CD4-positive, CD25-positive, alpha-beta regulatory T cell (primary cell): Measurements from ENCODE around the gene INPP5K. TPM values are rescaled to one million over a fixed set of nuclear protein-coding genes. Genes with fewer than 3 reads are reported as not detected.
A peak's percentile ranks its signal among the peaks of the same experiment; 100 is the strongest.

Source experiments
- ATAC-seq, 2 donors: fragments of 150-1000 bp; cut with Tn5 transposase; one replicate each; pipeline ENCODE4 v1.10.0; 2021; ENCODE audit warnings: low read depth in 2 of 2, moderate number of reproducible peaks in 2 of 2, moderate library complexity in 1 of 2
- DNase-seq, 3 donors: peaks; one replicate each; pipeline versions ENCODE4 v3.0.0 to v3.0.0-alpha.2; 2012 to 2022; ENCODE audit warnings: mixed read lengths in 1 of 3
- H3K27ac ChIP-seq: one replicate; pipeline ENCODE4 v1.7.0; 2013; ENCODE audit warnings: mild to moderate bottlenecking, low read length; ENCODE audit not compliant: insufficient read depth, poor library complexity, severe bottlenecking
- H3K27me3 ChIP-seq: one replicate; pipeline ENCODE4 v1.7.0; 2013; ENCODE audit warnings: low read length; ENCODE audit not compliant: control insufficient read depth, insufficient read depth
- H3K36me3 ChIP-seq: one replicate; pipeline ENCODE4 v1.7.0; 2013; ENCODE audit warnings: mild to moderate bottlenecking, low read length, moderate library complexity; ENCODE audit not compliant: control insufficient read depth, insufficient read depth
- H3K4me1 ChIP-seq: 2 replicates; pipeline ENCODE4 v1.7.0; 2013; ENCODE audit warnings: mild to moderate bottlenecking, low read length; ENCODE audit not compliant: insufficient read depth, control insufficient read depth, poor library complexity, severe bottlenecking
- H3K4me3 ChIP-seq: one replicate; pipeline ENCODE4 v1.7.0; 2013; ENCODE audit warnings: low read depth, mild to moderate bottlenecking, low read length, moderate library complexity
- H3K9me3 ChIP-seq, 2 experiments: 1 replicate in 1 of 2; 2 replicates in 1 of 2; pipeline ENCODE4 v1.7.0; 2013; ENCODE audit warnings: low read length in 2 of 2, mild to moderate bottlenecking in 1 of 2, moderate library complexity in 1 of 2; ENCODE audit not compliant: control insufficient read depth in 2 of 2
- H3K27ac Mint-ChIP-seq, 3 donors: one replicate each; pipeline ENCODE4 v1.8.0; 2020 to 2022; ENCODE audit warnings: mild to moderate bottlenecking in 3 of 3, mixed read lengths in 3 of 3, moderate library complexity in 2 of 3
- H3K27me3 Mint-ChIP-seq: one replicate; pipeline ENCODE4 v1.8.0; 2022; ENCODE audit warnings: mild to moderate bottlenecking, mixed read lengths
- H3K36me3 Mint-ChIP-seq: one replicate; pipeline ENCODE4 v1.8.0; 2020; ENCODE audit warnings: mixed read lengths
- H3K4me1 Mint-ChIP-seq, 4 donors: one replicate each; pipeline ENCODE4 v1.8.0; 2020 to 2022; ENCODE audit warnings: mixed read lengths in 4 of 4, mild to moderate bottlenecking in 1 of 4
- H3K4me3 Mint-ChIP-seq, 4 donors: one replicate each; pipeline ENCODE4 v1.8.0; 2020 to 2022; ENCODE audit warnings: mild to moderate bottlenecking in 4 of 4, mixed read lengths in 4 of 4, moderate library complexity in 3 of 4
- H3K9me3 Mint-ChIP-seq, 7 donors: one replicate each; pipeline ENCODE4 v1.8.0; 2020 to 2022; ENCODE audit warnings: mixed read lengths in 7 of 7, mild to moderate bottlenecking in 3 of 7, moderate library complexity in 2 of 7
- polyA plus RNA-seq, 4 donors: library from polyadenylated mRNA; unstranded; fragments of 300-500 nt; fragmentation: Illumina TruSeq; gene quantifications; one replicate each; pipeline ENCODE4 v1.2.3, GENCODE V29; 2021
- total RNA-seq: library from RNA; stranded (reverse); gene quantifications from one replicate; pipeline ENCODE4 v1.2.3, GENCODE V29; 2022

The INPP5K gene
- total and polyA plus RNA-seq, 5 donors from 2014 or later, result 115 to 193 (median 126) TPM

- Mint-ChIP-seq H3K9me3 (no peaks in the 10 kb centered on the region), H3K4me1 (peaks cover 5 to 41% (median 16%) of the 10 kb centered on the region in 4 donors), H3K4me3 (peak within 1 kb of the TSS; percentile 70 to 92 (median 87)), H3K36me3 (peaks cover 4% of the 10 kb centered on the region), H3K27me3 (no peaks in the 10 kb centered on the region), H3K27ac (peak within 1 kb of the TSS; percentile 58 to 81 (median 77))
- Histone ChIP-seq H3K4me1 (peaks cover 37% of the 10 kb centered on the region), H3K9me3 (no peaks in the 10 kb centered on the region), H3K27ac (no peak within 1 kb of the TSS), H3K27me3 (no peaks in the 10 kb centered on the region), H3K4me3 (peak within 1 kb of the TSS; percentile 22), H3K36me3 (peaks cover 15% of the 10 kb centered on the region)
- ATAC-seq, result no peak
- DNase-seq, result no peak
Observed at GRCh38 chr17:1492249-1493206, 23.9 kb downstream of the INPP5K start, which contains the start of gene MYO1C. Gene MYO1C, minus strand, starts transcription at chr17:1492686. Its CDS starts 199 bp downstream, at chr17:1492487.

GRCh38 chr17:1491443-1492248 lies 24.8 kb downstream of the INPP5K start:
- Histone ChIP-seq H3K36me3 (peaks cover 7% of the 10 kb centered on the region), H3K27ac (peak overlapping the region; percentile 63), H3K27me3 (no peaks in the 10 kb centered on the region), H3K4me1 (peaks cover 46% of the 10 kb centered on the region), H3K4me3 (peak overlapping the region; percentile 22), H3K9me3 (no peaks in the 10 kb centered on the region)
- peak overlapping the region; percentile 58 to 81 (median 77) for H3K27ac Mint-ChIP-seq
- H3K4me1 Mint-ChIP-seq, result peaks cover 5 to 46% (median 16%) of the 10 kb centered on the region in 4 donors
- H3K4me3 Mint-ChIP-seq, result peak overlapping the region; percentile 70 to 92 (median 90)
- ATAC-seq (peak; percentile 32 to 41), DNase-seq (peak; percentile 33 to 53 (median 51))
- H3K9me3 Mint-ChIP-seq, result no peaks in the 10 kb centered on the region
- peaks cover 4% of the 10 kb centered on the region for H3K36me3 Mint-ChIP-seq
- H3K27me3 Mint-ChIP-seq, result no peaks in the 10 kb centered on the region

GRCh38 chr17:1490643-1491442 lies 25.6 kb downstream of the INPP5K start:
- Mint-ChIP-seq H3K36me3 (peaks cover 4% of the 10 kb centered on the region), H3K4me3 (peak overlapping the region; percentile 89 to 98 (median 92)), H3K27ac (peak overlapping the region; percentile 75 to 81 (median 78)), H3K27me3 (no peaks in the 10 kb centered on the region), H3K4me1 (peaks cover 5 to 48% (median 16%) of the 10 kb centered on the region in 4 donors), H3K9me3 (no peaks in the 10 kb centered on the region)
- Histone ChIP-seq H3K27ac (peak overlapping the region; percentile 63), H3K4me1 (peaks cover 54% of the 10 kb centered on the region), H3K4me3 (peak overlapping the region; percentile 59), H3K9me3 (no peaks in the 10 kb centered on the region), H3K36me3 (no peaks in the 10 kb centered on the region), H3K27me3 (no peaks in the 10 kb centered on the region)
- peak; percentile 59 to 63 for ATAC-seq
- DNase-seq, result peak; percentile 50 to 69 (median 60)

GRCh38 chr17:1488826-1489270 lies 27.6 kb downstream of the INPP5K start:
- no peak overlapping the region for H3K4me3 ChIP-seq
- H3K27ac ChIP-seq, result peak overlapping the region; percentile 83
- H3K4me1 ChIP-seq, result peaks cover 61% of the 10 kb centered on the region
- DNase-seq (no peak), ATAC-seq (no peak)
- no peaks in the 10 kb centered on the region for H3K36me3 ChIP-seq
- no peaks in the 10 kb centered on the region for H3K9me3 Mint-ChIP-seq
- peaks cover 5 to 59% (median 16%) of the 10 kb centered on the region in 4 donors for H3K4me1 Mint-ChIP-seq
- peak overlapping the region; percentile 88 to 98 (median 92) for H3K4me3 Mint-ChIP-seq
- H3K9me3 ChIP-seq, result no peaks in the 10 kb centered on the region
- peak overlapping the region in 2 of 3 donors; percentile 81 to 86 for H3K27ac Mint-ChIP-seq
- H3K36me3 Mint-ChIP-seq, result no peaks in the 10 kb centered on the region
- H3K27me3 ChIP-seq, result no peaks in the 10 kb centered on the region
- H3K27me3 Mint-ChIP-seq, result no peaks in the 10 kb centered on the region

GRCh38 chr17:1487939-1488825 lies 28.2 kb downstream of the INPP5K start:
- peak; percentile 61 to 78 (median 72) for DNase-seq
- H3K36me3 Mint-ChIP-seq, result no peaks in the 10 kb centered on the region
- peak overlapping the region; percentile 72 to 86 (median 84) for H3K27ac Mint-ChIP-seq
- Histone ChIP-seq H3K36me3 (no peaks in the 10 kb centered on the region), H3K4me1 (peaks cover 61% of the 10 kb centered on the region), H3K27ac (peak overlapping the region; percentile 83), H3K4me3 (peak overlapping the region; percentile 53), H3K9me3 (no peaks in the 10 kb centered on the region), H3K27me3 (no peaks in the 10 kb centered on the region)
- ATAC-seq, result peak; percentile 35
- H3K27me3 Mint-ChIP-seq, result no peaks in the 10 kb centered on the region
- peaks cover 5 to 60% (median 16%) of the 10 kb centered on the region in 4 donors for H3K4me1 Mint-ChIP-seq
- H3K4me3 Mint-ChIP-seq, result peak overlapping the region; percentile 89 to 98 (median 92)
- no peaks in the 10 kb centered on the region for H3K9me3 Mint-ChIP-seq

- Histone ChIP-seq H3K4me3 (peak overlapping the region; percentile 53), H3K36me3 (no peaks in the 10 kb centered on the region), H3K9me3 (no peaks in the 10 kb centered on the region), H3K27ac (peak overlapping the region; percentile 83), H3K27me3 (no peaks in the 10 kb centered on the region), H3K4me1 (peaks cover 51% of the 10 kb centered on the region)
- Mint-ChIP-seq H3K4me3 (peak overlapping the region; percentile 87 to 92 (median 89)), H3K27me3 (no peaks in the 10 kb centered on the region), H3K9me3 (no peaks in the 10 kb centered on the region), H3K4me1 (peaks cover 5 to 52% (median 15%) of the 10 kb centered on the region in 4 donors), H3K27ac (peak overlapping the region; percentile 79 to 92 (median 84)), H3K36me3 (peaks cover 2% of the 10 kb centered on the region)
- DNase-seq (peak; percentile 69 to 73 (median 70)), ATAC-seq (peak; percentile 19 to 26)
Observed at GRCh38 chr17:1486802-1487695, 29.4 kb downstream of the INPP5K start.
